CD4-positive, CD25-positive, alpha-beta regulatory T cell (primary cell): ENCODE measurements around the gene ARHGAP25. TPM values are rescaled to one million over a fixed set of nuclear protein-coding genes. Genes with fewer than 3 reads are reported as not detected.
A peak's percentile ranks its signal among the peaks of the same experiment; 100 is the strongest.

ENCODE experiments used
- ATAC-seq, 2 donors: fragments of 150-1000 bp; cut with Tn5 transposase; one replicate each; pipeline ENCODE4 v1.10.0; 2021; ENCODE audit warnings: low read depth in 2 of 2, moderate number of reproducible peaks in 2 of 2, moderate library complexity in 1 of 2
- DNase-seq, 3 donors: peaks; one replicate each; pipeline versions ENCODE4 v3.0.0 to v3.0.0-alpha.2; 2012 to 2022; ENCODE audit warnings: mixed read lengths in 1 of 3
- H3K27ac ChIP-seq: one replicate; pipeline ENCODE4 v1.7.0; 2013; ENCODE audit warnings: mild to moderate bottlenecking, low read length; ENCODE audit not compliant: insufficient read depth, poor library complexity, severe bottlenecking
- H3K27me3 ChIP-seq: one replicate; pipeline ENCODE4 v1.7.0; 2013; ENCODE audit warnings: low read length; ENCODE audit not compliant: control insufficient read depth, insufficient read depth
- H3K36me3 ChIP-seq: one replicate; pipeline ENCODE4 v1.7.0; 2013; ENCODE audit warnings: mild to moderate bottlenecking, low read length, moderate library complexity; ENCODE audit not compliant: control insufficient read depth, insufficient read depth
- H3K4me1 ChIP-seq: 2 replicates; pipeline ENCODE4 v1.7.0; 2013; ENCODE audit warnings: mild to moderate bottlenecking, low read length; ENCODE audit not compliant: insufficient read depth, control insufficient read depth, poor library complexity, severe bottlenecking
- H3K4me3 ChIP-seq: one replicate; pipeline ENCODE4 v1.7.0; 2013; ENCODE audit warnings: low read depth, mild to moderate bottlenecking, low read length, moderate library complexity
- H3K9me3 ChIP-seq, 2 experiments: 1 replicate in 1 of 2; 2 replicates in 1 of 2; pipeline ENCODE4 v1.7.0; 2013; ENCODE audit warnings: low read length in 2 of 2, mild to moderate bottlenecking in 1 of 2, moderate library complexity in 1 of 2; ENCODE audit not compliant: control insufficient read depth in 2 of 2
- H3K27ac Mint-ChIP-seq, 3 donors: one replicate each; pipeline ENCODE4 v1.8.0; 2020 to 2022; ENCODE audit warnings: mild to moderate bottlenecking in 3 of 3, mixed read lengths in 3 of 3, moderate library complexity in 2 of 3
- H3K27me3 Mint-ChIP-seq: one replicate; pipeline ENCODE4 v1.8.0; 2022; ENCODE audit warnings: mild to moderate bottlenecking, mixed read lengths
- H3K36me3 Mint-ChIP-seq: one replicate; pipeline ENCODE4 v1.8.0; 2020; ENCODE audit warnings: mixed read lengths
- H3K4me1 Mint-ChIP-seq, 4 donors: one replicate each; pipeline ENCODE4 v1.8.0; 2020 to 2022; ENCODE audit warnings: mixed read lengths in 4 of 4, mild to moderate bottlenecking in 1 of 4
- H3K4me3 Mint-ChIP-seq, 4 donors: one replicate each; pipeline ENCODE4 v1.8.0; 2020 to 2022; ENCODE audit warnings: mild to moderate bottlenecking in 4 of 4, mixed read lengths in 4 of 4, moderate library complexity in 3 of 4
- H3K9me3 Mint-ChIP-seq, 7 donors: one replicate each; pipeline ENCODE4 v1.8.0; 2020 to 2022; ENCODE audit warnings: mixed read lengths in 7 of 7, mild to moderate bottlenecking in 3 of 7, moderate library complexity in 2 of 7
- polyA plus RNA-seq, 4 donors: library from polyadenylated mRNA; unstranded; fragments of 300-500 nt; fragmentation: Illumina TruSeq; gene quantifications; one replicate each; pipeline ENCODE4 v1.2.3, GENCODE V29; 2021
- total RNA-seq: library from RNA; stranded (reverse); gene quantifications from one replicate; pipeline ENCODE4 v1.2.3, GENCODE V29; 2022

The ARHGAP25 gene
- total and polyA plus RNA-seq, 5 donors from 2014 or later, result 97.8 to 148 (median 135) TPM

DNA sequence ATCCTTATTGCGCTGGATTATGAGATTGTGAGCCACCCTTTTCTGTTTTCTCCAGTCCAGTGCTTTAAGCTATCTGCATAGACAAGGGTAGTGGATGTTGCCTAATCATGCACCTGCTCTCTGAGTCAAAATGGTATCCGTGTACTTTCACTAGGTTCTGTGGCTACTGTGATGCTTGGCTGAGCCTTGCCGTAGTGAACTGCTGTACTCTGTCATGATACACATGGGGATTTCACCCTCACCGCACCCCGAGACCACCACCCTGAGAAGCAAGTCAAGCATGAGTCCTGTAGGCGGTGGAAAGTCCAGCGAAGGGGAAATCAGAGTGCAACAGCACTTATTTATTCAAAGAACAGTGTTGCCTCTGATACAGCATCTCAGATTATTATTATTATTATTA is 55.0 kb downstream of the ARHGAP25 start:
- Mint-ChIP-seq H3K36me3 (peaks cover 46% of the 10 kb centered on the region), H3K27me3 (no peaks in the 10 kb centered on the region), H3K4me1 (peaks cover 34 to 60% (median 50%) of the 10 kb centered on the region in 4 donors), H3K9me3 (no peaks in the 10 kb centered on the region), H3K4me3 (peak overlapping the region in 1 of 4 donors; percentile 25), H3K27ac (peak overlapping the region; percentile 57 to 96 (median 83))
- peak overlapping the region; percentile 72 for H3K27ac ChIP-seq
- peaks cover 90% of the 10 kb centered on the region for H3K36me3 ChIP-seq
- H3K27me3 ChIP-seq, result no peaks in the 10 kb centered on the region
- no peaks in the 10 kb centered on the region for H3K9me3 ChIP-seq
- peak; percentile 70 to 77 for ATAC-seq
- peak in 1 of 3 donors; percentile 55 for DNase-seq
- peaks cover 52% of the 10 kb centered on the region for H3K4me1 ChIP-seq
- H3K4me3 ChIP-seq, result no peak overlapping the region

DNA sequence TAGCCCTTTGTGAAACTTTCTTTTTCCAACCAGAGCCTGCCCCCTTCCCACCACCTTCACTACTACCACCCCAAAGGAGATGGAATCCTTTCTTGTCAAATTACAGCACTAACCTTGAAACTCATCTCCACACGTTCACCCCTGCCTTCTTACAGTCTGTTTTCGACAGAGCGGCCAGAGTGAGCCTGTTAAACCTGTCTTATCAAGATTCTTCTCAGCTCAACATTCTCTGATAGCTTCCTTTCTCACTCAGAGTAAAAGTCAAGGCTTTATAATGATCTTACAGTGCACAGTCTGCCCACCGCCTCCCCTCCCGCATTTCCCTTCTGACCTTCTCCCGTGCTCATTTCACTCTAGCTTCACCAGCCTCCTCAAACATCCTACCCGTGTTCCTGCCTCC is 56.0 kb downstream of the ARHGAP25 start:
- Mint-ChIP-seq H3K9me3 (no peaks in the 10 kb centered on the region), H3K27ac (peak overlapping the region; percentile 84 to 95 (median 88)), H3K36me3 (peaks cover 56% of the 10 kb centered on the region), H3K27me3 (no peaks in the 10 kb centered on the region), H3K4me1 (peaks cover 43 to 70% (median 60%) of the 10 kb centered on the region in 4 donors), H3K4me3 (peak overlapping the region in 3 of 4 donors; percentile 6 to 47 (median 37))
- H3K4me3 ChIP-seq, result no peak overlapping the region
- ATAC-seq (no peak), DNase-seq (no peak)
- H3K36me3 ChIP-seq, result peaks cover 80% of the 10 kb centered on the region
- H3K27me3 ChIP-seq, result no peaks in the 10 kb centered on the region
- peaks cover 60% of the 10 kb centered on the region for H3K4me1 ChIP-seq
- peak overlapping the region; percentile 72 for H3K27ac ChIP-seq
- H3K9me3 ChIP-seq, result no peaks in the 10 kb centered on the region

DNA sequence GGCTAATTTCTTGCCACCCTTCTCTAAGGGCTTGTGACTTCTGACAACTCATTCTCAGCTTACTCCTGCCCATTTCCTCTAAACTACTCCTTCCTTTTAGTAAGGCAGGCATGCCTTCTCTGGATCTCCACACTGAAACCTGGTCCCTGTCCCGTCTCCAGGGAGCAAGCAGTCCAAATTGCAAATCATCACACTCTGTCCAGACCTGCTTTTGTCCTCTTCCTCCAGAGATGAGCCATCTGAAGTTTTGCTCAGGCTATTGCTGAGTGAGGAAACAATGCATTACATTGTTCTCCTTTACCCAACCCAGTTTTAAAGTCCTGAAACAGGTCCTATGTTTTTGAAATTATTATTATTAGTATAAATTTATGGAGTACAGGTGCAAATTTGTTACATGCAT is 57.3 kb downstream of the ARHGAP25 start:
- H3K4me3 ChIP-seq, result peak overlapping the region; percentile 67
- Mint-ChIP-seq H3K9me3 (peaks cover 0 to 5% (median 0%) of the 10 kb centered on the region in 7 donors), H3K4me1 (peaks cover 50 to 83% (median 73%) of the 10 kb centered on the region in 4 donors), H3K36me3 (peaks cover 67% of the 10 kb centered on the region), H3K4me3 (peak overlapping the region in 3 of 4 donors; percentile 13 to 72 (median 47)), H3K27me3 (no peaks in the 10 kb centered on the region), H3K27ac (peak overlapping the region; percentile 84 to 95 (median 88))
- H3K4me1 ChIP-seq, result peaks cover 73% of the 10 kb centered on the region
- peaks cover 69% of the 10 kb centered on the region for H3K36me3 ChIP-seq
- H3K27me3 ChIP-seq, result no peaks in the 10 kb centered on the region
- peak overlapping the region; percentile 72 for H3K27ac ChIP-seq
- no peaks in the 10 kb centered on the region for H3K9me3 ChIP-seq
- DNase-seq (no peak), ATAC-seq (no peak)

DNA sequence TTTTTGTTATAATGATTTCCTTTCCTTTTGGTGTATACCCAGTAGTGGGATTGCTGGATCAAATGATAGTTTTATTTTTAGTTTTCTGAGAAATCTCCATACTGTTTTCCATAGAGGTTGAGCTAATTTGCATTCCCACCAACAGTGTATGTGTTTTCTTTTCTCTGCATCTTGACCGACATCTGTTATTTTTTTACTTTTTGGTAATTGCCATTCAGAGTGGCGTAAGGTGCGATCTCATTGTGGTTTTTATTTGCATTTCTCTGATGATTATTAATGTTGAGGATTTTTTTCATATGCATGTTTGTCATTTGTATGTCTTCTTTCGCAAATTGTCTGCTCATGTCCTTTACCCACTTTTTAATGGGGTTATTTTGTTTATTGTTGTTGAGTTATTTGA is 58.1 kb downstream of the ARHGAP25 start:
- Mint-ChIP-seq H3K27ac (peak overlapping the region; percentile 13 to 98 (median 95)), H3K4me1 (peaks cover 51 to 87% (median 72%) of the 10 kb centered on the region in 4 donors), H3K4me3 (peak overlapping the region; percentile 10 to 76 (median 67)), H3K27me3 (no peaks in the 10 kb centered on the region), H3K36me3 (peaks cover 65% of the 10 kb centered on the region), H3K9me3 (peaks cover 0 to 5% (median 0%) of the 10 kb centered on the region in 7 donors)
- Histone ChIP-seq H3K36me3 (peaks cover 69% of the 10 kb centered on the region), H3K27ac (peak overlapping the region; percentile 72), H3K9me3 (no peaks in the 10 kb centered on the region), H3K4me3 (peak overlapping the region; percentile 67), H3K27me3 (no peaks in the 10 kb centered on the region), H3K4me1 (peaks cover 81% of the 10 kb centered on the region)
- no peak for DNase-seq
- ATAC-seq, result no peak

GRCh38 chr2:68796295-68796905 is 61.8 kb downstream of the ARHGAP25 start:
- Histone ChIP-seq H3K4me1 (peaks cover 67% of the 10 kb centered on the region), H3K36me3 (peaks cover 70% of the 10 kb centered on the region), H3K9me3 (no peaks in the 10 kb centered on the region), H3K27ac (peak overlapping the region; percentile 72), H3K27me3 (no peaks in the 10 kb centered on the region), H3K4me3 (peak overlapping the region; percentile 67)
- Mint-ChIP-seq H3K4me1 (peaks cover 55 to 91% (median 76%) of the 10 kb centered on the region in 4 donors), H3K36me3 (peaks cover 69% of the 10 kb centered on the region), H3K9me3 (peaks cover 0 to 5% (median 0%) of the 10 kb centered on the region in 7 donors), H3K27ac (peak overlapping the region; percentile 93 to 100 (median 95)), H3K4me3 (peak overlapping the region; percentile 70 to 79 (median 72)), H3K27me3 (no peaks in the 10 kb centered on the region)
- ATAC-seq, result peak; percentile 69 to 74
- peak in 2 of 3 donors; percentile 57 to 80 for DNase-seq

- H3K27ac Mint-ChIP-seq, result peak overlapping the region; percentile 89 to 92 (median 91)
- no peaks in the 10 kb centered on the region for H3K27me3 Mint-ChIP-seq
- H3K36me3 Mint-ChIP-seq, result peaks cover 60% of the 10 kb centered on the region
- H3K9me3 Mint-ChIP-seq, result peaks cover 0 to 5% (median 0%) of the 10 kb centered on the region in 7 donors
- Histone ChIP-seq H3K4me1 (peaks cover 48% of the 10 kb centered on the region), H3K27me3 (no peaks in the 10 kb centered on the region), H3K27ac (peak overlapping the region; percentile 58), H3K9me3 (no peaks in the 10 kb centered on the region), H3K36me3 (peaks cover 73% of the 10 kb centered on the region), H3K4me3 (no peak overlapping the region)
- H3K4me3 Mint-ChIP-seq, result peak overlapping the region in 1 of 4 donors; percentile 4
- DNase-seq (no peak), ATAC-seq (no peak)
- peaks cover 34 to 73% (median 58%) of the 10 kb centered on the region in 4 donors for H3K4me1 Mint-ChIP-seq
These were observed 64.0 kb downstream of the ARHGAP25 start for GRCh38 chr2:68798569-68798968.

- ATAC-seq, result no peak
- H3K27ac ChIP-seq, result peak overlapping the region; percentile 58
- Mint-ChIP-seq H3K4me3 (peak overlapping the region in 1 of 4 donors; percentile 4), H3K36me3 (peaks cover 57% of the 10 kb centered on the region), H3K27ac (peak overlapping the region; percentile 89 to 93 (median 92)), H3K9me3 (peaks cover 0 to 5% (median 0%) of the 10 kb centered on the region in 7 donors), H3K27me3 (no peaks in the 10 kb centered on the region), H3K4me1 (peaks cover 29 to 66% (median 52%) of the 10 kb centered on the region in 4 donors)
- peaks cover 76% of the 10 kb centered on the region for H3K36me3 ChIP-seq
- DNase-seq, result no peak
- no peaks in the 10 kb centered on the region for H3K27me3 ChIP-seq
- peaks cover 43% of the 10 kb centered on the region for H3K4me1 ChIP-seq
- H3K9me3 ChIP-seq, result no peaks in the 10 kb centered on the region
- no peak overlapping the region for H3K4me3 ChIP-seq
These were observed 64.8 kb downstream of the ARHGAP25 start for GRCh38 chr2:68799140-68800026.
